HEK293 (cell line): ENCODE results near the gene CEMIP2.

Experiments used
- CTCF ChIA-PET: fragments of 350-600 bp; formaldehyde crosslinking; extraction: SDS; loops from one replicate; lab custom pipeline; 2021; ENCODE audit warnings: antibody characterized with exemption; lab: Yijun Ruan, JAX
- POLR2A ChIA-PET: fragments of 300-600 bp; formaldehyde crosslinking; extraction: SDS; loops from one replicate; lab custom pipeline; 2020; ENCODE audit warnings: antibody characterized with exemption, inconsistent platforms; lab: Yijun Ruan, JAX
- H3K27ac ChIP-seq: fragments of 200-500 bp; sonication (Bioruptor generic); 2 replicates; pipeline ENCODE4 v1.5.1; 2014; ENCODE audit warnings: low read depth, low read length, control low read depth, inconsistent platforms; ENCODE audit errors: extremely low read depth
- H3K36me3 ChIP-seq, 2 experiments: fragments of 200-500 bp in 1 of 2; sonication (Bioruptor generic) in 1 of 2; 1 replicate in 1 of 2; 2 replicates in 1 of 2; pipeline ENCODE4 v1.5.1; 2014 to 2017; ENCODE audit warnings: inconsistent platforms in 2 of 2, low read length in 2 of 2; ENCODE audit not compliant: control insufficient read depth in 2 of 2, insufficient read depth in 1 of 2
- H3K4me1 ChIP-seq: fragments of 200-500 bp; sonication (Bioruptor generic); 2 replicates; pipeline ENCODE4 v1.5.1; 2014; ENCODE audit warnings: mild to moderate bottlenecking, low read length, inconsistent platforms; ENCODE audit not compliant: control insufficient read depth, insufficient read depth
- H3K4me3 ChIP-seq: 2 replicates; pipeline ENCODE4 v1.5.1; 2011; ENCODE audit warnings: low read depth, mild to moderate bottlenecking, control low read depth, low read length, moderate library complexity
- H3K9me3 ChIP-seq: fragments of 200-500 bp; sonication (Bioruptor generic); 2 replicates; pipeline ENCODE4 v1.5.1; 2014; ENCODE audit warnings: low read depth, low read length, inconsistent platforms; ENCODE audit not compliant: control insufficient read depth, insufficient read depth
- ATF2 ChIP-seq: fragments of 450-650 bp; formaldehyde crosslinking; IDR thresholded peaks from 2 replicates; pipeline ENCODE4 v1.5.1; 2016; ENCODE audit warnings: missing biosample characterization, missing genetic modification characterization, low read depth
- BCL11B ChIP-seq: fragments of 450-650 bp; formaldehyde crosslinking; IDR thresholded peaks from 2 replicates; pipeline ENCODE4 v1.5.1; 2016; ENCODE audit warnings: low read depth, missing biosample characterization, missing genetic modification characterization
- FEZF1 ChIP-seq: fragments of 450-650 bp; formaldehyde crosslinking; IDR thresholded peaks from 2 replicates; pipeline ENCODE4 v1.5.1; 2016; ENCODE audit warnings: missing biosample characterization, missing genetic modification characterization
- GLIS1 ChIP-seq: fragments of 450-650 bp; formaldehyde crosslinking; IDR thresholded peaks from 2 replicates; pipeline ENCODE4 v1.5.1; 2016; ENCODE audit warnings: missing biosample characterization, missing genetic modification characterization
- KLF7 ChIP-seq: fragments of 450-650 bp; formaldehyde crosslinking; IDR thresholded peaks from 2 replicates; pipeline ENCODE4 v1.5.1; 2016; ENCODE audit warnings: missing biosample characterization, missing genetic modification characterization, borderline replicate concordance
- PRDM10 ChIP-seq: fragments of 450-650 bp; formaldehyde crosslinking; IDR thresholded peaks from 2 replicates; pipeline ENCODE4 v1.5.1; 2016; ENCODE audit warnings: missing biosample characterization, missing genetic modification characterization
- TCF7L2 ChIP-seq: IDR thresholded peaks from 2 replicates; pipeline ENCODE4 v1.6.1; 2011; ENCODE audit warnings: low read depth, mild to moderate bottlenecking, inconsistent platforms, low read length, moderate library complexity, borderline replicate concordance
- ZBTB8A ChIP-seq: fragments of 450-650 bp; formaldehyde crosslinking; IDR thresholded peaks from 2 replicates; pipeline ENCODE4 v1.5.1; 2016; ENCODE audit warnings: missing biosample characterization, missing genetic modification characterization
- ZFHX2 ChIP-seq: fragments of 450-650 bp; formaldehyde crosslinking; conservative IDR thresholded peaks from 2 replicates; pipeline ENCODE4 v1.5.1; 2016; ENCODE audit warnings: missing biosample characterization, missing genetic modification characterization
- ZFP37 ChIP-seq: fragments of 450-650 bp; formaldehyde crosslinking; IDR thresholded peaks from 2 replicates; pipeline ENCODE4 v1.5.1; 2016; ENCODE audit warnings: missing biosample characterization, missing genetic modification characterization
- ZNF114 ChIP-seq: fragments of 450-650 bp; formaldehyde crosslinking; IDR thresholded peaks from 2 replicates; pipeline ENCODE4 v1.5.0; 2017; ENCODE audit warnings: missing biosample characterization, missing genetic modification characterization
- ZNF16 ChIP-seq: fragments of 450-650 bp; formaldehyde crosslinking; IDR thresholded peaks from 2 replicates; pipeline ENCODE4 v1.5.1; 2016; ENCODE audit warnings: low read depth, missing biosample characterization, missing genetic modification characterization
- ZNF184 ChIP-seq: fragments of 450-650 bp; IDR thresholded peaks from 2 replicates; pipeline ENCODE4 v1.5.1; 2018; ENCODE audit warnings: missing biosample characterization, mild to moderate bottlenecking, missing genetic modification characterization
- ZNF211 ChIP-seq: fragments of 450-650 bp; formaldehyde crosslinking; IDR thresholded peaks from 2 replicates; pipeline ENCODE4 v1.5.1; 2016; ENCODE audit warnings: low read depth, missing biosample characterization, missing genetic modification characterization
- ZNF350 ChIP-seq: fragments of 450-650 bp; formaldehyde crosslinking; IDR thresholded peaks from 2 replicates; pipeline ENCODE4 v1.5.0; 2017; ENCODE audit warnings: missing biosample characterization, mild to moderate bottlenecking, missing genetic modification characterization
- ZNF362 ChIP-seq: fragments of 450-650 bp; formaldehyde crosslinking; IDR thresholded peaks from 2 replicates; pipeline ENCODE4 v1.5.1; 2016; ENCODE audit warnings: missing biosample characterization, missing genetic modification characterization
- ZNF398 ChIP-seq: fragments of 450-650 bp; formaldehyde crosslinking; IDR thresholded peaks from 2 replicates; pipeline ENCODE4 v1.5.1; 2017; ENCODE audit warnings: missing biosample characterization, missing genetic modification characterization
- ZNF426 ChIP-seq: fragments of 450-650 bp; formaldehyde crosslinking; IDR thresholded peaks from 2 replicates; pipeline ENCODE4 v1.5.1; 2017; ENCODE audit warnings: missing biosample characterization, missing genetic modification characterization, mild to moderate bottlenecking, inconsistent platforms, moderate library complexity
- ZNF658 ChIP-seq: fragments of 450-650 bp; formaldehyde crosslinking; IDR thresholded peaks from 2 replicates; pipeline ENCODE4; 2016; ENCODE audit warnings: missing biosample characterization, missing genetic modification characterization
- ZNF791 ChIP-seq: fragments of 450-650 bp; formaldehyde crosslinking; IDR thresholded peaks from 2 replicates; pipeline ENCODE4 v1.5.1; 2016; ENCODE audit warnings: missing biosample characterization, missing genetic modification characterization
- ZNF843 ChIP-seq: fragments of 450-650 bp; formaldehyde crosslinking; IDR thresholded peaks from 2 replicates; pipeline ENCODE4 v1.5.1; 2016; ENCODE audit warnings: missing biosample characterization, missing genetic modification characterization
- ZSCAN30 ChIP-seq: fragments of 450-650 bp; IDR thresholded peaks from 2 replicates; pipeline ENCODE4 v1.5.1; 2018; ENCODE audit warnings: missing biosample characterization, mild to moderate bottlenecking, missing genetic modification characterization, moderate library complexity

The CEMIP2 gene

GRCh38 chr9:71814815-71815214, 46.5 kb upstream of the CEMIP2 start (continued):
- TF ChIP-seq PRDM10 (tag by site-specific recombination) (no peak), ZNF398 (tag by site-specific recombination) (no peak), ZNF16 (tag by site-specific recombination) (no peak), ZNF843 (no peak), KLF7 (no peak), ZNF114 (tag by site-specific recombination) (no peak), ZNF211 (tag by site-specific recombination) (no peak), ZFHX2 (no peak), ZNF426 (tag by site-specific recombination) (no peak), ZSCAN30 (no peak)

GRCh38 chr9:71814226-71814625, 45.9 kb upstream of the CEMIP2 start:
- no peaks in the 10 kb centered on the region for H3K4me1 ChIP-seq
- H3K4me3 ChIP-seq = no peak overlapping the region
- no peaks in the 10 kb centered on the region for H3K36me3 ChIP-seq
- H3K9me3 ChIP-seq = no peaks in the 10 kb centered on the region
- TF ChIP-seq ZSCAN30 = no peak
- no peak for TF ChIP-seq ATF2 (tag by site-specific recombination)
- no peak for TF ChIP-seq FEZF1 (tag by site-specific recombination)
- no peak for TF ChIP-seq ZFHX2
- no peak for TF ChIP-seq GLIS1 (tag by site-specific recombination)
- no peak for TF ChIP-seq TCF7L2
- no peak for TF ChIP-seq ZFP37
- no peak for TF ChIP-seq BCL11B (tag by site-specific recombination)
- TF ChIP-seq ZNF350 (tag by site-specific recombination) = no peak
- no peak overlapping the region for H3K27ac ChIP-seq
- POLR2A ChIA-PET = no interaction called here
- CTCF ChIA-PET = interaction anchor here (0.7 to 1.5 kb wide), 3 partner anchors 47 to 529 kb away, joined by 3 read pairs; no protein-coding TSS in a partner anchor

GRCh38 chr9:71812385-71812784, 44.1 kb upstream of the CEMIP2 start:
- H3K9me3 ChIP-seq = no peaks in the 10 kb centered on the region
- no peak for TF ChIP-seq ZNF791 (tag by site-specific recombination)
- TF ChIP-seq ZNF362 (tag by site-specific recombination) = no peak
- no peak for TF ChIP-seq ZBTB8A (tag by site-specific recombination)
- TF ChIP-seq ZNF184 (tag by site-specific recombination) = no peak
- TF ChIP-seq ZNF658 (tag by site-specific recombination) = no peak
- POLR2A ChIA-PET = interaction anchor here (1.4 kb wide), 1 partner anchor 99 kb away, joined by 4 read pairs; the partner anchor contains the start of genes ABHD17B and C9orf85
- CTCF ChIA-PET = interaction anchor here (1.4 kb wide), 1 partner anchor 208 kb away, joined by 3 read pairs; no protein-coding TSS in a partner anchor
- H3K36me3 ChIP-seq = no peaks in the 10 kb centered on the region
- H3K4me3 ChIP-seq = no peak overlapping the region
- no peak overlapping the region for H3K27ac ChIP-seq
- H3K4me1 ChIP-seq = no peaks in the 10 kb centered on the region
